NK-92 (cell line): ENCODE measurements around the gene UCP2.

Source experiments
- DNase-seq: peaks from one replicate; lab custom pipeline; 2025; ENCODE audit not compliant: unreplicated experiment; lab: John Stamatoyannopoulos, UW

The UCP2 gene

GRCh38 chr11:73982595-73982989 lies at the start of gene UCP2:
Gene UCP2 (minus strand): TSS chr11:73982843. CDS start chr11:73978378, 4,465 bp downstream.
- DNase-seq, result no peak

GRCh38 chr11:74030723-74031676 lies 48.4 kb upstream of the UCP2 start:
- no peak for DNase-seq

- no peak for DNase-seq
Observed at GRCh38 chr11:74025467-74026166, 43.0 kb upstream of the UCP2 start.

GRCh38 chr11:74024261-74025029 lies 41.8 kb upstream of the UCP2 start:
- no peak for DNase-seq

- DNase-seq, result no peak
Observed at GRCh38 chr11:74023276-74023675, 40.6 kb upstream of the UCP2 start.

GRCh38 chr11:74022546-74022945 lies 39.9 kb upstream of the UCP2 start:
- DNase-seq, result no peak

- no peak for DNase-seq
Observed at GRCh38 chr11:74021998-74022397, 39.4 kb upstream of the UCP2 start.

GRCh38 chr11:74020539-74020938 lies 37.9 kb upstream of the UCP2 start:
- DNase-seq, result no peak

- no peak for DNase-seq
Observed at GRCh38 chr11:74019860-74020259, 37.2 kb upstream of the UCP2 start.

- DNase-seq, result no peak
Observed at GRCh38 chr11:74019104-74019738, 36.6 kb upstream of the UCP2 start.

- DNase-seq, result no peak
Observed at GRCh38 chr11:74018331-74019005, 35.8 kb upstream of the UCP2 start.

GRCh38 chr11:74017631-74018030 lies 35.0 kb upstream of the UCP2 start:
- DNase-seq, result no peak

GRCh38 chr11:74015919-74016684 lies 33.5 kb upstream of the UCP2 start:
- no peak for DNase-seq

- DNase-seq, result no peak
Observed at GRCh38 chr11:74014880-74015279, 32.2 kb upstream of the UCP2 start.

GRCh38 chr11:74013141-74013540 lies 30.5 kb upstream of the UCP2 start:
- no peak for DNase-seq

- DNase-seq, result no peak
Observed at GRCh38 chr11:74012074-74012809, 29.6 kb upstream of the UCP2 start.

GRCh38 chr11:74011360-74012073 lies 28.9 kb upstream of the UCP2 start:
- no peak for DNase-seq
